Spleen (tissue), 11 donors: ENCODE measurements around the gene FAM131C. TPM values are rescaled to one million over a fixed set of nuclear protein-coding genes. Genes with fewer than 3 reads are reported as not detected.

Experiments
- DNase-seq: peaks from one replicate; pipeline ENCODE4 v3.0.0-alpha.2; 2020
- H3K27ac ChIP-seq, 8 donors: fragments of 200-600 bp; sonication (generic) in 7 of 8; 1 replicate in 4 of 8; 2 replicates in 4 of 8; pipeline versions ENCODE4 v1.5.0 to v1.8.0; 2016 to 2021; ENCODE audit warnings: inconsistent platforms in 4 of 8, mild to moderate bottlenecking in 4 of 8, moderate library complexity in 1 of 8
- H3K27me3 ChIP-seq, 7 donors: fragments of 200-600 bp; sonication (generic) in 6 of 7; replicated peaks in 1 of 7; 1 replicate in 4 of 7; 2 replicates in 3 of 7; pipeline versions ENCODE4 v1.5.0 to v1.8.0; 2016 to 2021; ENCODE audit warnings: inconsistent platforms in 3 of 7, mild to moderate bottlenecking in 1 of 7
- H3K36me3 ChIP-seq, 6 donors: fragments of 200-600 bp; sonication (generic) in 5 of 6; 1 replicate in 4 of 6; 2 replicates in 2 of 6; pipeline versions ENCODE4 v1.5.0 to v1.8.0; 2016 to 2021; ENCODE audit warnings: inconsistent platforms in 2 of 6
- H3K4me1 ChIP-seq, 6 donors: fragments of 200-600 bp; sonication (generic) in 5 of 6; 1 replicate in 3 of 6; 2 replicates in 3 of 6; pipeline versions ENCODE4 v1.5.0 to v1.8.0; 2016 to 2021; ENCODE audit warnings: inconsistent platforms in 3 of 6
- H3K4me3 ChIP-seq, 8 donors: fragments of 200-600 bp; sonication (generic) in 7 of 8; 1 replicate in 4 of 8; 2 replicates in 4 of 8; pipeline versions ENCODE4 v1.5.0 to v1.8.0; 2016 to 2021; ENCODE audit warnings: inconsistent platforms in 4 of 8, mild to moderate bottlenecking in 4 of 8, moderate library complexity in 2 of 8
- H3K9me3 ChIP-seq, 8 donors: fragments of 200-600 bp; sonication (generic) in 7 of 8; 1 replicate in 4 of 8; 2 replicates in 4 of 8; pipeline versions ENCODE4 v1.5.0 to v1.8.0; 2016 to 2021; ENCODE audit warnings: inconsistent platforms in 4 of 8
- POLR2A ChIP-seq, 3 donors: fragments of 450-650 bp; IDR thresholded peaks; one replicate each; pipeline ENCODE4 v1.5.1; 2017; ENCODE audit warnings: antibody characterized with exemption in 3 of 3, mild to moderate bottlenecking in 1 of 3
- POLR2AphosphoS5 ChIP-seq, 3 donors: sonication (generic); formaldehyde crosslinking; IDR thresholded peaks; one replicate each; pipeline ENCODE4 v1.5.1; 2017; ENCODE audit warnings: antibody characterized with exemption in 3 of 3
- WGBS, 5 donors: extraction: QIAGEN DNeasy Blood & Tissue Kit in 3 of 5; methylation state at CpG; one replicate each; pipeline versions ENCODE4 v1.1.5 to v1.1.7; 2013 to 2018; 5-methylcytosine and 5-hydroxymethylcytosine counted together
- intact Hi-C: fragments of 100-400 bp; cut with DNase I; formaldehyde crosslinking; loops from one replicate; pipeline ENCODE4 v1.15.0; 2023; ENCODE audit warnings: low total_unique reads
- polyA plus RNA-seq, 3 donors: library from polyadenylated mRNA; stranded (reverse); fragments of 200-250 nt; gene quantifications; one replicate each; pipeline ENCODE4 v1.2.1, GENCODE V29; 2013
- total RNA-seq, 7 donors: library from RNA; depleted of rRNA in 3 of 7; stranded (reverse); fragments of >200 nt in 3 of 7; fragmentation: NEBNext Ultra II Directional in 4 of 7; extraction: Animal tissue kit (Norgen Biotek cat#: 25700) in 4 of 7; gene quantifications; one replicate each; pipeline versions ENCODE4 v1.1.0 to v1.2.1, GENCODE V29; 2016 to 2021
- TF ChIP-seq, protein P1 (sequence below), 11 experiments: fragments of 200-600 bp in 7 of 11; fragments of 450-650 bp in 4 of 11; sonication (generic) in 4 of 11; IDR thresholded peaks in 8 of 11; conservative IDR thresholded peaks in 3 of 11; 1 replicate in 7 of 11; 2 replicates in 4 of 11; pipeline versions ENCODE4 v1.4.0 to v1.8.0; 2016 to 2021; ENCODE audit warnings: antibody characterized with exemption in 11 of 11, inconsistent platforms in 4 of 11, mild to moderate bottlenecking in 1 of 11
- donor health status: healthy with polysubstance abuse.
- donor health status: DM: no; HTN: no; CAD: no; lungs with moderate emphysema.
- donor health status: DM: no; HTN: no; CAD: no.
- donor health status: Bipolar disorder and iron deficiency.
- donor health status: healthy.
- donor health status: DM: no; HTN: no; CAD: no.
- donor health status: DM: yes; HTN: yes; CAD: no.

Gene FAM131C
- total and polyA plus RNA-seq, 10 donors, result 0.11 to 0.47 TPM; not detected in 8

DNA sequence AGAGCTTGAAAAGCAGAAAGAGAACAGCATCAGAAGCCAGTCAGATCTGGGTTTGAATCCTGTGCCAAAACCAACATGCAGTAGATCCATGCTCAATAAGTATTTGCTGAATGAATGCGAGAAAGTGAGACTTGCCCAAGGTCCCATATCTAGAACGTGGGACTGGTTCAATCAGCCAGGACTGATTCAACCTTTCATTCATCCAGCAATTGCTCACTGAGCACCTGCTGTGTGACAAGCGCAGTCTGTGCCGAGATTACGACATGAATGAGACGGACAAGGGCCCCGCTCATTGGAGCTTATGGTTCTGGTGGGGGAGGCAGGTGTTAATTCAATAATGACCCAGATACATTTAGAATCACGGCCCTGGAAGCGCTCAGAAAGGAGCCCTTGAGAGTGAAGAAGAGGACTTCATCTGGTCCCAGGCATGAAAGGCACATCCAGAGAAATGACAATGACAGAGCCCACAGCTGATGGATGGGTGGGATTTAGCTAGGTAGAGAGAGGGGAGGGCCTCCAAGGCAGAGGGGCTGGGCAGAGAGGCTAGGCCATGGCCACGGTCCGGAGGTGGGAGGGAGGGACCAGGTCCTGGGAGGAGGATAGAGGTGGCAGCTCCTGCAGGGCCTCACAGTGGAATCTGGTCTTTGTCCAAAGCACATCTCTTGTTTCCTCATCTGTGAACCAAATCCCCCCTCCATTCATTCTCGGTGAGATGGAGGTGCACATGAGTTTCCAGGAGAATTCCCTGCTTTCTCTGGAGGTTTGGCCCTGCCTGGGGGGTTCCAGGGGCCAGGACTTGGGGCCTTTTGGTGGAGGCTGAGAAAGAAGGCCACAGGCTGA is 4.2 kb upstream of the FAM131C start:
- 82 to 93% (median 86%) methylated on average over 12 of the region's 12 CpGs for WGBS, 5 donors
- Histone ChIP-seq H3K4me1 (peaks cover 3 to 37% (median 23%) of the 10 kb centered on the region in 6 donors), H3K27ac (no peak overlapping the region), H3K27me3 (peaks cover 0 to 35% (median 12%) of the 10 kb centered on the region in 7 donors), H3K9me3 (no peaks in the 10 kb centered on the region), H3K4me3 (no peak overlapping the region), H3K36me3 (no peaks in the 10 kb centered on the region)
- no peak for TF ChIP-seq POLR2A (IDR thresholded peaks at IDR 0.05)
- TF ChIP-seq, protein P1, sequence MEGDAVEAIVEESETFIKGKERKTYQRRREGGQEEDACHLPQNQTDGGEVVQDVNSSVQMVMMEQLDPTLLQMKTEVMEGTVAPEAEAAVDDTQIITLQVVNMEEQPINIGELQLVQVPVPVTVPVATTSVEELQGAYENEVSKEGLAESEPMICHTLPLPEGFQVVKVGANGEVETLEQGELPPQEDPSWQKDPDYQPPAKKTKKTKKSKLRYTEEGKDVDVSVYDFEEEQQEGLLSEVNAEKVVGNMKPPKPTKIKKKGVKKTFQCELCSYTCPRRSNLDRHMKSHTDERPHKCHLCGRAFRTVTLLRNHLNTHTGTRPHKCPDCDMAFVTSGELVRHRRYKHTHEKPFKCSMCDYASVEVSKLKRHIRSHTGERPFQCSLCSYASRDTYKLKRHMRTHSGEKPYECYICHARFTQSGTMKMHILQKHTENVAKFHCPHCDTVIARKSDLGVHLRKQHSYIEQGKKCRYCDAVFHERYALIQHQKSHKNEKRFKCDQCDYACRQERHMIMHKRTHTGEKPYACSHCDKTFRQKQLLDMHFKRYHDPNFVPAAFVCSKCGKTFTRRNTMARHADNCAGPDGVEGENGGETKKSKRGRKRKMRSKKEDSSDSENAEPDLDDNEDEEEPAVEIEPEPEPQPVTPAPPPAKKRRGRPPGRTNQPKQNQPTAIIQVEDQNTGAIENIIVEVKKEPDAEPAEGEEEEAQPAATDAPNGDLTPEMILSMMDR (IDR thresholded peaks at IDR 0.05 in 8 of 11, conservative IDR thresholded peaks at IDR 0.05 in 3 of 11), result no peak
- TF ChIP-seq POLR2AphosphoS5 (IDR thresholded peaks at IDR 0.05), result no peak
- no peak for DNase-seq
- intact Hi-C loops, result no loop called here

DNA sequence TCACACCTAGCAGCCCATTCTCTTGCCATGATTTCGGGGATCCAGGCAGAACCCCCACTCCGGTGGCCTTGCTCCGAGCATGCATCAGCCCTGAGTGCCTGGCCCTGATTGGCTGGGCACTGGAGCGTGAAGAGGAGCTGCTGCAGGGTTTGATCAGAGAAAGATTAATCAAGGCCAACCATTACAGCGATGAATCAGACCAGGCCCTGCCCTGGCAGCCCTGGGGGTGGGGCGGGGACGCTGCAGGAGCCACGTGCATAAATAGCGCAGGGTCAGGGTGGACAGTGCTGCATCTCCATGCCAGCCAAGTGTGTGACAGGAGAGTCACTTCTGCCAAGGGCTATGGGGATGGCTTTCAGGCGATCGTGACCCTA is 3.4 kb upstream of the FAM131C start:
- peaks cover 3 to 34% (median 23%) of the 10 kb centered on the region in 6 donors for H3K4me1 ChIP-seq
- intact Hi-C loops, result no loop called here
- peaks cover 0 to 43% (median 13%) of the 10 kb centered on the region in 7 donors for H3K27me3 ChIP-seq
- no peak overlapping the region for H3K27ac ChIP-seq
- no peak overlapping the region for H3K4me3 ChIP-seq
- 80 to 87% (median 85%) methylated on average over 8 to 11 of the region's 11 CpGs for WGBS, 5 donors
- no peak for DNase-seq
- no peaks in the 10 kb centered on the region for H3K9me3 ChIP-seq
- TF ChIP-seq POLR2AphosphoS5 (IDR thresholded peaks at IDR 0.05), result no peak
- no peak for TF ChIP-seq POLR2A (IDR thresholded peaks at IDR 0.05)
- TF ChIP-seq, protein P1 (IDR thresholded peaks at IDR 0.05 in 8 of 11, conservative IDR thresholded peaks at IDR 0.05 in 3 of 11), result no peak
- H3K36me3 ChIP-seq, result no peaks in the 10 kb centered on the region

DNA sequence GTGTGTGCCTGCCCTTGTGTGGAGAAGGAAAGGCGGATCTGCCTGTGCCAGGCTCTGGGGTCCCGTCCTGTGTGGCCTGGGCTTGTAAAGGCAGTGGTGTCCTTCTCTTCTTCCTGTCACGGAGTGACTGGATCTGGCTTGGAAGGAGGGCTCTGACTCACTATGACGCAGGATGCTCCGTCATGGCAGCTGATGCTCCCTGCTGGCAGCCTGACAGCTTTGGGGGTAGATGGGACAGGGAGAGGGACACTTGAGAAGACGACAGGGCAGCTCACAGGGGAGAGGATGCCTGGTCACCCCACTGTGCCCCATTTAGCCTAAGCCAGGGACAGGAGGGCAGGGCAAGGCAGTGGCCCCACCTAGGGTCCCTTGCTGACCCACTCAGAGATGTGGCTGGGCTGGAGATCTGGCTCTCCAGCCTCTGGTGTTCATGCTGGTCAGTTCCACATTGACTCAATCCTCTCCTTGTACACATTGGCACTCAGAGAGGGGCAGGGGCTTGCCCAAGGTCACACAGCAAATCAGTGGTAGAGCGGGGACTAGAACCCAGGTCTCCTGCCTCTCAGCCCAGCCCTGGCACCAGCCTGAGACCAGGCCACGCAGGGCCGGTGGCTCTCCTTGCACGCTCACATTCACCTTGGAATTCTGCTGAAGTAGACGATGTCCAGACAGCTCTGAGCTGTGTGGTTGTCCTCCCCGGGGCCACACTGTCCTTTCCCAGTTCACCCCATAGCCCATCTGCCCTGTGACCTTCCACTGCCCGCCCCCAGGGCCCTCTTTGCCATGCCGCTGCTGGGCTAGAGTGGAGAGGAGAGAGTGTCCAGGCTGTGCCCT is 2.8 kb upstream of the FAM131C start:
- intact Hi-C loops, result no loop called here
- TF ChIP-seq POLR2A (IDR thresholded peaks at IDR 0.05) (no peak), POLR2AphosphoS5 (IDR thresholded peaks at IDR 0.05) (peak in 2 of 3 donors; percentile 42 to 54)
- no peaks in the 10 kb centered on the region for H3K9me3 ChIP-seq
- WGBS, 5 donors, result 52 to 87% (median 80%) methylated on average over 7 to 14 of the region's 14 CpGs
- H3K27me3 ChIP-seq, result peaks cover 0 to 47% (median 13%) of the 10 kb centered on the region in 7 donors
- no peak overlapping the region for H3K4me3 ChIP-seq
- peaks cover 3 to 34% (median 23%) of the 10 kb centered on the region in 6 donors for H3K4me1 ChIP-seq
- H3K36me3 ChIP-seq, result no peaks in the 10 kb centered on the region
- DNase-seq, result no peak
- H3K27ac ChIP-seq, result no peak overlapping the region

- intact Hi-C loops, result no loop called here
These were observed 2.0 kb upstream of the FAM131C start for GRCh38 chr1:16075337-16076030.

More at GRCh38 chr1:16075337-16076030, 2.0 kb upstream of the FAM131C start:
- Histone ChIP-seq H3K4me1 (peaks cover 3 to 41% (median 23%) of the 10 kb centered on the region in 6 donors), H3K4me3 (no peak overlapping the region), H3K27ac (no peak overlapping the region), H3K9me3 (no peaks in the 10 kb centered on the region), H3K27me3 (peaks cover 0 to 50% (median 13%) of the 10 kb centered on the region in 7 donors), H3K36me3 (no peaks in the 10 kb centered on the region)
- no peak for TF ChIP-seq POLR2A (IDR thresholded peaks at IDR 0.05)
- TF ChIP-seq, protein P1 (IDR thresholded peaks at IDR 0.05 in 8 of 11, conservative IDR thresholded peaks at IDR 0.05 in 3 of 11), result no peak
- no peak for TF ChIP-seq POLR2AphosphoS5 (IDR thresholded peaks at IDR 0.05)
- no peak for DNase-seq
- WGBS, 5 donors, result 73 to 88% (median 79%) methylated on average over 11 of the region's 11 CpGs
